ENCODE measurements around the gene NXF2B. TPM values are rescaled to one million over a fixed set of nuclear protein-coding genes. Genes with fewer than 3 reads are reported as not detected.
"Not testable (repeated sequence)": the region's sequence is repeated elsewhere in the genome, so short reads cannot be mapped to it uniquely, and the experiment has no call there.

Gene NXF2B, protein sequence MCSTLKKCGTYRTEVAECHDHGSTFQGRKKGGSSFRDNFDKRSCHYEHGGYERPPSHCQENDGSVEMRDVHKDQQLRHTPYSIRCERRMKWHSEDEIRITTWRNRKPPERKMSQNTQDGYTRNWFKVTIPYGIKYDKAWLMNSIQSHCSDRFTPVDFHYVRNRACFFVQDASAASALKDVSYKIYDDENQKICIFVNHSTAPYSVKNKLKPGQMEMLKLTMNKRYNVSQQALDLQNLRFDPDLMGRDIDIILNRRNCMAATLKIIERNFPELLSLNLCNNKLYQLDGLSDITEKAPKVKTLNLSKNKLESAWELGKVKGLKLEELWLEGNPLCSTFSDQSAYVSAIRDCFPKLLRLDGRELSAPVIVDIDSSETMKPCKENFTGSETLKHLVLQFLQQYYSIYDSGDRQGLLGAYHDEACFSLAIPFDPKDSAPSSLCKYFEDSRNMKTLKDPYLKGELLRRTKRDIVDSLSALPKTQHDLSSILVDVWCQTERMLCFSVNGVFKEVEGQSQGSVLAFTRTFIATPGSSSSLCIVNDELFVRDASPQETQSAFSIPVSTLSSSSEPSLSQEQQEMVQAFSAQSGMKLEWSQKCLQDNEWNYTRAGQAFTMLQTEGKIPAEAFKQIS
- total RNA-seq (2014; rRNA removed; shearing (Covaris generic)): 0.02 and 0.42 TPM in 2 replicates

- DNase-seq (ENCODE audit: low read depth): not testable (repeated sequence)
These were observed at the start of gene NXF2B for GRCh38 chrX:102439908-102440307. TSS of gene NXF2B (minus strand) at chrX:102440008. CDS start at chrX:102380036, 59,972 bp downstream.

DNA sequence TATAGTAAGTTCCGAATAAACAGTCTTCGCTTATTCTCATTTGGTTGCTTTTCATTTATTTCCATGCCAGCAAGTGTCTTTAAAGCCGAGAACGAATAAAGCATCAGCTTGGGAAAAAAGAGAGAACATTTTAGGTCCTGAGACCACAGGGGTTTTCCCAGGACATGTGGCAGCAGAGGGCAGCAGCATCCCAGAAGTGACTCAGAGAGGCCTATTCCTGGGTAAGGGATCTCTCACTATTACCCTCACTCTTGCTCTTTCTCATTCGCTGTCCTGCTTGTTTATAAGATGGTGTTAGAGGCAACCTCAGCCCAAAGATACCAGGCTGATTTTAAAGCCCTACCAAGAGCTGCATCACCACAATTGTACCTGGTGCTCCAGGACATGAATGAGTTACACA, 39.0 kb upstream of the NXF2B start:
- DNase-seq (ENCODE audit: low read depth): not testable (repeated sequence)

DNA sequence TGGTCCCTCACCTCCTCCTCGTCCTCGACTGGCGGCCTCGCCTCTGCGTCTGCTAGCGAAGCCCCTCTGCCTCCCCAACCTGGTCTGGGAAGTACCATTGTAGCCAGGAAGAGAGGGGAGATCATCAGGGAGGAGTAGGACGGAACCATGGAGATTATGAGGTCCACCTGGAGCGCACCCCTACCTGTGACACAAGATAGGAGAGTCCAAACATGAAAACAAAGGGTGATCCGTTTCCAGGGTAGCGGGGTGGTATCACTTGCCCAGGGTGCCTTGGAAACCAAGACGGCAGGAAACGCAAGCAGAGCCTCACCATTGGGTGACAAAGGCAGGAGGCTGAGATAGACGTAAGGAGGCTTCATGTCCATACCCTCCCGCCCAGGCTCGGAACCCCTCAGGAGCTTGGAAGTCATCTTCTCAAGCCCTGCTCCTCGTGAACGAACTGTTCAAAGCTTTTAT, 32.0 kb upstream of the NXF2B start, which contains the start of gene TCP11X2:
Gene TCP11X2 (minus strand): TSS at position 51 of the 459 bp plus-strand sequence.
- DNase-seq (ENCODE audit: low read depth): not testable (repeated sequence)

DNA sequence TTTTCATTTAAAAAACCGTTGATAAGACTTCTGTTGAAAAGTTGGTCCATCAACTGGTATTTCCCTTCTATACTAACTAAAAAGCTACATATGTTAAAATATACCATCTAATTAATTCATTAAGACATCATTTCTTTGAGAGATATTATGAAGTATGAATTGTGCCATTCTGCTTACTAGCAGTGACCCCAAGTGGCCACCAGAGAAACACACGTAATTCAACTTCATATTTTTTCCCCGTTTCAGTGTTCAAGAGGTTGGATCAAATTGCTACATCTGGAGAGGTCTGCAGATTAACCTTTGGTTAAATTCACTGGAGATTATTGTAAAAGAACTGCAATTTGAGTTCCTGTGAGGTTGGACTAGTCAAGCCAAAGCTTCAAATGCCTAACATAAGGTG, 30.4 kb upstream of the NXF2B start:
- DNase-seq (ENCODE audit: low read depth): not testable (repeated sequence)

DNA sequence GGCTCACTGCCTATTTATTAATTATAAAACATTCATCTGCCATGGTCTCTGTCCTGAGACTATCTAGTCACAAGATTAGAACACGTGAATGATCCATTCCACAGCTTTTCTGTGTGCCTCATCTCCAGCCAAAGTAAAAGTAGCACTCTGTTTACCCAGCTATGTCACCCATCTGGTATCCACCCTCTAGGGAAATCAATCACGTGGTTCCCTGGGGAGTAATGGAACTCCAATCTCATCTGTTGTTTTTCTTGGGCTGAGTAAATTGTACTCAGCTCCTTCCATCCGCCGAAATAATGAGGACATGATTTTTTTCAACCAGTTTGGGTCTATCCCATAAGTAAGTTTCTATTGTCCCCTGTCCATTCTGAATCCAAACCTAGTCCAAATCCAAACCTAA, 18.8 kb upstream of the NXF2B start:
- DNase-seq (ENCODE audit: low read depth): not testable (repeated sequence)

DNA sequence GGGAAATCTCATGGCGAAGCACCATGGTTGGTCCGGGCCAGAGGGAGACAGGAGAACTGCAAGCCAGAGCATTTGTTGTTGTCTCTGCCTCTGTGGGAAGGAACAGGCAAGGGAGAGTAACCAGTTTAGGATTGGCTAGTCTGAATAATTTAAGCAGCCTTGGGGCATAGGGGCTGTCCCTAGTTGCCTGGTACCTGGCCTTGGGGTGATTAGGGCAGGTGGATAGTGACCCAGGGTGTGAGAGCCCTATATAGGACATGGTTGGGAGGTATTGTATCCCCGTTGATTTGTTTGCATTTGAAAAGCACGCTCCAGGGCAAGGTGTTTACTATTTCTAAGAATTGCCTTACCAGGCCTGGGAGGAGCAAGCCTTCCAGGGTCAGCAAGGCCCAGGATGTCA, 25.3 kb downstream of the NXF2B start:
- not testable (repeated sequence) for DNase-seq (ENCODE audit: low read depth)

- DNase-seq (ENCODE audit: low read depth): peak; percentile 40
These were observed 93.9 kb downstream of the NXF2B start for GRCh38 chrX:102345916-102346315.

DNA sequence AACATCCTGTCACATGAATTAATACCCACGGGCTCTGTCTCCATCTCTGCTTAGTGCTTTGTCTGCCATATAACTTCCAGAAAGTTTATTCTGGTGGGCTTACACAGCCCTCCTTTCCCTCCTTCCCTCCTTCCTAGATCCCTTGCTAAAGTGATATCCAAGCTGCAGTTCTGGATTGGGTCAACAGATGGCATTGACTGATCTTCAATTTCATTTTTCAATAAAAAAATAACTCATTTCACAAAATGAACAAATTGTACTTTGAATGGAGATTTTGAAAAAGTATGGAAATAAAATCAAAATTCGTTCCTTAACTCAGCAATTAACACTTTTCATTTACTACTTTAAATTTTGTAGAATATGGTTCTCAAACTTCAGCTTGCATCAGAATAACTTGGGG, 97.9 kb downstream of the NXF2B start:
- DNase-seq (ENCODE audit: low read depth): no peak

- DNase-seq (ENCODE audit: low read depth): peak; percentile 4
These were observed 100.2 kb downstream of the NXF2B start for GRCh38 chrX:102339312-102340298.

- DNase-seq (ENCODE audit: low read depth): no peak
These were observed 101.6 kb downstream of the NXF2B start for GRCh38 chrX:102338162-102338561.

Other genes with a start within 250 kb of the NXF2B start
- gene TCP11X1, start 224.7 kb downstream of the NXF2B start, total RNA-seq (2014; rRNA removed; shearing (Covaris generic)): not detected in 2 replicates
- 0.42 TPM in 1 of 2 replicates, not detected in the other for gene NXF2, start 192.8 kb downstream of the NXF2B start, total RNA-seq (2014; rRNA removed; shearing (Covaris generic))
- not detected in 2 replicates for gene TCP11X2, start 31.8 kb upstream of the NXF2B start, total RNA-seq (2014; rRNA removed; shearing (Covaris generic))
- gene TMSB15A, start 76.7 kb upstream of the NXF2B start, total RNA-seq (2014; rRNA removed; shearing (Covaris generic)): 13.7 and 21.5 TPM in 2 replicates
- gene ARMCX5, start 159.5 kb upstream of the NXF2B start, total RNA-seq (2014; rRNA removed; shearing (Covaris generic)): 14.1 and 16.5 TPM in 2 replicates
- gene GPRASP1, start 211.5 kb upstream of the NXF2B start, total RNA-seq (2014; rRNA removed; shearing (Covaris generic)): 0.27 and 0.52 TPM in 2 replicates